ENCODE measurements around the gene CA5A. TPM values are rescaled to one million over a fixed set of nuclear protein-coding genes. Genes with fewer than 3 reads are reported as not detected.

The CA5A gene
- total RNA-seq, 1 experiment from 2014 or later, result not detected

- TF ChIP-seq POLR2AphosphoS5 (IDR thresholded peaks at IDR 0.05; ENCODE audit: low read depth, low read length), result no peak
- no peak overlapping the region for H3K27ac ChIP-seq (ENCODE audit: low read depth, low read length)
- no peaks in the 10 kb centered on the region for H3K79me2 ChIP-seq (ENCODE audit: insufficient read depth, low read length)
- intact Hi-C loops (cut with micrococcal nuclease), result no loop called here
- ATAC-seq, result no peak
- no peak overlapping the region for H3K9ac ChIP-seq (ENCODE audit: low read length)
- no peaks in the 10 kb centered on the region for H4K20me1 ChIP-seq (ENCODE audit: insufficient read depth)
- H3K4me2 ChIP-seq (ENCODE audit: low read length), result no peak overlapping the region
- H3K9me3 ChIP-seq (ENCODE audit: control insufficient read depth in 1 of 2, insufficient read depth in 1 of 2, low read depth in 1 of 2, low read length in 2 of 2), result no peaks in the 10 kb centered on the region
- H3K36me3 ChIP-seq (ENCODE audit: control insufficient read depth in 1 of 2, insufficient read depth in 2 of 2, low read length in 2 of 2), result no peaks in the 10 kb centered on the region
- H3K27me3 ChIP-seq (ENCODE audit: insufficient read depth, low read length), result no peaks in the 10 kb centered on the region
- RAD21 ChIA-PET (ENCODE audit: low non-redundant PET in 1 of 2, low total read pairs in 2 of 2, uncharacterized antibody in 2 of 2, unreplicated experiment in 2 of 2), result no interaction called here
- no peak overlapping the region for H3K4me3 ChIP-seq (replicated peaks in 1 of 2; ENCODE audit: low read depth in 1 of 2, low read length in 2 of 2)
- H3K4me1 ChIP-seq (ENCODE audit: control insufficient read depth in 1 of 2, insufficient read depth in 2 of 2, low read length in 2 of 2), result peaks cover 0 to 4% of the 10 kb centered on the region in 2 experiments; a peak in 1 of 4 replicates
- CTCF ChIA-PET, result no interaction called here
- no TSS peak for BruUV-seq (replicated peaks)
- no peak for DNase-seq (ENCODE audit: low read depth, low spot score)
- no peak overlapping the region for H2AFZ ChIP-seq (ENCODE audit: low read depth, low read length, poor library complexity, severe bottlenecking)
- POLR2A ChIA-PET, result interaction anchor here (0.7 kb wide), 1 partner anchor 939 kb away, joined by 3 read pairs; no protein-coding TSS in a partner anchor
- H3K9me2 ChIP-seq (ENCODE audit: insufficient read depth), result no peaks in the 10 kb centered on the region
Measured at GRCh38 chr16:87931504-87931903, 4.8 kb downstream of the CA5A start.

GRCh38 chr16:87930456-87930855 lies 5.9 kb downstream of the CA5A start:
- ChIA-PET POLR2A (no interaction called here), RAD21 (ENCODE audit: low non-redundant PET in 1 of 2, low total read pairs in 2 of 2, uncharacterized antibody in 2 of 2, unreplicated experiment in 2 of 2) (no interaction called here), CTCF (interaction anchor here (0.6 kb wide), 1 partner anchor 153 kb away, joined by 3 read pairs; no protein-coding TSS in a partner anchor)
- H3K4me2 ChIP-seq (ENCODE audit: low read length), result no peak overlapping the region
- H2AFZ ChIP-seq (ENCODE audit: low read depth, low read length, poor library complexity, severe bottlenecking), result no peak overlapping the region
- intact Hi-C loops (cut with micrococcal nuclease), result no loop called here
- no peaks in the 10 kb centered on the region for H3K79me2 ChIP-seq (ENCODE audit: insufficient read depth, low read length)
- H3K27ac ChIP-seq (ENCODE audit: low read depth, low read length), result no peak overlapping the region
- peak; percentile 76 for ATAC-seq
- H3K9ac ChIP-seq (ENCODE audit: low read length), result no peak overlapping the region
- H3K36me3 ChIP-seq (ENCODE audit: control insufficient read depth in 1 of 2, insufficient read depth in 2 of 2, low read length in 2 of 2), result no peaks in the 10 kb centered on the region
- TF ChIP-seq CTCF (IDR thresholded peaks at IDR 0.05 in 2 of 3, conservative IDR thresholded peaks at IDR 0.05 in 1 of 3; ENCODE audit: borderline replicate concordance in 1 of 3, insufficient read depth in 1 of 3, low read depth in 2 of 3, low read length in 2 of 3) (peak; percentile 48 to 52 (median 51); a peak in 5 of 6 replicates), ZFX (IDR thresholded peaks at IDR 0.05) (no peak), RAD21 (IDR thresholded peaks at IDR 0.05; ENCODE audit: low read depth) (peak; percentile 76)
- TF ChIP-seq, protein P1, sequence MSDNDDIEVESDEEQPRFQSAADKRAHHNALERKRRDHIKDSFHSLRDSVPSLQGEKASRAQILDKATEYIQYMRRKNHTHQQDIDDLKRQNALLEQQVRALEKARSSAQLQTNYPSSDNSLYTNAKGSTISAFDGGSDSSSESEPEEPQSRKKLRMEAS (IDR thresholded peaks at IDR 0.05), result no peak
- H3K9me2 ChIP-seq (ENCODE audit: insufficient read depth), result no peaks in the 10 kb centered on the region
- BruUV-seq (replicated peaks), result no TSS peak
- H3K9me3 ChIP-seq (ENCODE audit: control insufficient read depth in 1 of 2, insufficient read depth in 1 of 2, low read depth in 1 of 2, low read length in 2 of 2), result no peaks in the 10 kb centered on the region
- no peaks in the 10 kb centered on the region for H4K20me1 ChIP-seq (ENCODE audit: insufficient read depth)
- H3K4me1 ChIP-seq (ENCODE audit: control insufficient read depth in 1 of 2, insufficient read depth in 2 of 2, low read length in 2 of 2), result peaks cover 0 to 4% of the 10 kb centered on the region in 2 experiments; a peak in 1 of 4 replicates
- H3K4me3 ChIP-seq (replicated peaks in 1 of 2; ENCODE audit: low read depth in 1 of 2, low read length in 2 of 2), result no peak overlapping the region
- no peak for DNase-seq (ENCODE audit: low read depth, low spot score)
- H3K27me3 ChIP-seq (ENCODE audit: insufficient read depth, low read length), result no peaks in the 10 kb centered on the region
